ENCODE data around the gene CHCHD6. TPM values are rescaled to one million over a fixed set of nuclear protein-coding genes. Genes with fewer than 3 reads are reported as not detected.

The CHCHD6 gene
- total RNA-seq, 1 experiment from 2014 or later: 47.7 TPM

- BruUV-seq (replicated peaks): no TSS peak
- no peaks in the 10 kb centered on the region for H4K20me1 ChIP-seq (ENCODE audit: insufficient read depth)
- H3K4me3 ChIP-seq: no peak overlapping the region
- ChIA-PET CTCF (no interaction called here), POLR2A (ENCODE audit: unreplicated experiment) (no interaction called here)
- peaks cover 27% of the 10 kb centered on the region for H3K4me1 ChIP-seq (replicated peaks; ENCODE audit: insufficient read depth)
- H3K9me3 ChIP-seq (ENCODE audit: insufficient read depth, low read depth): no peaks in the 10 kb centered on the region
- no peak for TF ChIP-seq CTCF (conservative IDR thresholded peaks at IDR 0.05)
- H2AFZ ChIP-seq: no peak overlapping the region
- H3K9me2 ChIP-seq (ENCODE audit: insufficient read depth): no peaks in the 10 kb centered on the region
- intact Hi-C loops (cut with micrococcal nuclease; ENCODE audit: unreplicated experiment): no loop called here
- H3K4me2 ChIP-seq: no peak overlapping the region
- H3K36me3 ChIP-seq (ENCODE audit: low read depth): no peaks in the 10 kb centered on the region
- H3K27me3 ChIP-seq (ENCODE audit: insufficient read depth, low read depth): no peaks in the 10 kb centered on the region
- H3K27ac ChIP-seq: no peak overlapping the region
- H3K79me2 ChIP-seq (ENCODE audit: low read depth): no peaks in the 10 kb centered on the region
- H3F3A ChIP-seq (ENCODE audit: insufficient read depth, low read depth): no peaks in the 10 kb centered on the region
- no peak for DNase-seq
Observed at GRCh38 chr3:126927401-126927750, 223.3 kb downstream of the CHCHD6 start.

GRCh38 chr3:126927846-126928245 is 223.8 kb downstream of the CHCHD6 start:
- Histone ChIP-seq H3K4me2 (no peak overlapping the region), H3K36me3 (ENCODE audit: low read depth) (no peaks in the 10 kb centered on the region), H4K20me1 (ENCODE audit: insufficient read depth) (no peaks in the 10 kb centered on the region), H3K9me3 (ENCODE audit: insufficient read depth, low read depth) (no peaks in the 10 kb centered on the region), H2AFZ (no peak overlapping the region), H3K4me3 (no peak overlapping the region), H3F3A (ENCODE audit: insufficient read depth, low read depth) (no peaks in the 10 kb centered on the region), H3K79me2 (ENCODE audit: low read depth) (no peaks in the 10 kb centered on the region), H3K4me1 (replicated peaks; ENCODE audit: insufficient read depth) (peaks cover 27% of the 10 kb centered on the region), H3K27me3 (ENCODE audit: insufficient read depth, low read depth) (no peaks in the 10 kb centered on the region), H3K27ac (no peak overlapping the region), H3K9me2 (ENCODE audit: insufficient read depth) (no peaks in the 10 kb centered on the region)
- CTCF ChIA-PET: no interaction called here
- POLR2A ChIA-PET (ENCODE audit: unreplicated experiment): no interaction called here
- TF ChIP-seq CTCF (conservative IDR thresholded peaks at IDR 0.05) (no peak), EZH2 (IDR thresholded peaks at IDR 0.05; ENCODE audit: low read depth) (no peak)
- BruUV-seq (replicated peaks): no TSS peak
- intact Hi-C loops (cut with micrococcal nuclease; ENCODE audit: unreplicated experiment): no loop called here
- DNase-seq: no peak

GRCh38 chr3:126928921-126929474 is 225.0 kb downstream of the CHCHD6 start:
- ChIA-PET CTCF (interaction anchor here (0.6 kb wide), 1 partner anchor 323 kb away, joined by 3 read pairs; no protein-coding TSS in a partner anchor), POLR2A (ENCODE audit: unreplicated experiment) (no interaction called here)
- Histone ChIP-seq H3K4me3 (no peak overlapping the region), H3K9me2 (ENCODE audit: insufficient read depth) (no peaks in the 10 kb centered on the region), H3K79me2 (ENCODE audit: low read depth) (no peaks in the 10 kb centered on the region), H3K36me3 (ENCODE audit: low read depth) (no peaks in the 10 kb centered on the region), H3K27ac (no peak overlapping the region), H2AFZ (no peak overlapping the region), H3K4me2 (no peak overlapping the region), H3K4me1 (replicated peaks; ENCODE audit: insufficient read depth) (peaks cover 25% of the 10 kb centered on the region), H3K9me3 (ENCODE audit: insufficient read depth, low read depth) (no peaks in the 10 kb centered on the region), H4K20me1 (ENCODE audit: insufficient read depth) (no peaks in the 10 kb centered on the region), H3K27me3 (ENCODE audit: insufficient read depth, low read depth) (no peaks in the 10 kb centered on the region), H3F3A (ENCODE audit: insufficient read depth, low read depth) (no peaks in the 10 kb centered on the region)
- intact Hi-C loops (cut with micrococcal nuclease; ENCODE audit: unreplicated experiment): no loop called here
- DNase-seq: no peak
- TF ChIP-seq EZH2 (IDR thresholded peaks at IDR 0.05; ENCODE audit: low read depth) (no peak), CTCF (conservative IDR thresholded peaks at IDR 0.05) (no peak)
- no TSS peak for BruUV-seq (replicated peaks)

Data from PC-9 (cell line).